Prostate gland (tissue), 2 donors: Measurements from ENCODE around the gene RANBP3. TPM values are rescaled to one million over a fixed set of nuclear protein-coding genes. Genes with fewer than 3 reads are reported as not detected.
A peak's percentile ranks its signal among the peaks of the same experiment; 100 is the strongest.

Source experiments
- DNase-seq: peaks from one replicate; pipeline ENCODE4 v3.0.0-alpha.2; 2019; ENCODE audit warnings: low spot score
- H3K27ac ChIP-seq, 2 donors: fragments of 200-600 bp; sonication (generic); 2 replicates each; pipeline ENCODE4 v1.5.1; 2017 to 2019
- H3K27me3 ChIP-seq: fragments of 200-600 bp; sonication (generic); replicated peaks from 2 replicates; pipeline ENCODE4 v1.5.1; 2019; ENCODE audit not compliant: insufficient read depth
- H3K36me3 ChIP-seq, 2 donors: fragments of 200-600 bp; sonication (generic); 1 replicate in 1 of 2; 2 replicates in 1 of 2; pipeline versions ENCODE4 v1.5.1 to v1.8.1; 2017 to 2019
- H3K4me1 ChIP-seq: fragments of 200-600 bp; sonication (generic); replicated peaks from 2 replicates; pipeline ENCODE4 v1.5.1; 2019
- H3K4me3 ChIP-seq, 2 donors: fragments of 200-600 bp; sonication (generic); 2 replicates each; pipeline ENCODE4 v1.5.1; 2017 to 2019
- H3K9me3 ChIP-seq: fragments of 200-600 bp; sonication (generic); 2 replicates; pipeline ENCODE4 v1.5.1; 2017
- POLR2A ChIP-seq: fragments of 450-650 bp; IDR thresholded peaks from one replicate; pipeline ENCODE4 v1.6.1; 2016; ENCODE audit warnings: antibody characterized with exemption, mild to moderate bottlenecking
- POLR2AphosphoS5 ChIP-seq: sonication (generic); formaldehyde crosslinking; IDR thresholded peaks from one replicate; pipeline ENCODE4 v1.6.1; 2017; ENCODE audit warnings: antibody characterized with exemption
- WGBS: methylation state at CpG from one replicate; pipeline ENCODE4 v1.1.5; 2018; 5-methylcytosine and 5-hydroxymethylcytosine counted together
- intact Hi-C: fragments of 100-400 bp; cut with DNase I; formaldehyde crosslinking; loops from one replicate; pipeline ENCODE4 v1.14.2; 2022
- total RNA-seq, 2 donors: library from RNA; depleted of rRNA; stranded (reverse); fragments of >200 nt; gene quantifications; one replicate each; pipeline ENCODE4 v1.1.0, GENCODE V29; 2016
- TF ChIP-seq, protein P1 (sequence below), 4 experiments: fragments of 200-600 bp in 2 of 4; fragments of 450-650 bp in 2 of 4; sonication (generic) in 2 of 4; IDR thresholded peaks; 1 replicate in 3 of 4; 2 replicates in 1 of 4; pipeline ENCODE4 v1.5.1; 2016 to 2019; ENCODE audit warnings: antibody characterized with exemption in 4 of 4, mild to moderate bottlenecking in 2 of 4, moderate library complexity in 2 of 4

RANBP3 gene
- total RNA-seq, 2 donors from 2014 or later, result 84.6 to 120 TPM

DNA sequence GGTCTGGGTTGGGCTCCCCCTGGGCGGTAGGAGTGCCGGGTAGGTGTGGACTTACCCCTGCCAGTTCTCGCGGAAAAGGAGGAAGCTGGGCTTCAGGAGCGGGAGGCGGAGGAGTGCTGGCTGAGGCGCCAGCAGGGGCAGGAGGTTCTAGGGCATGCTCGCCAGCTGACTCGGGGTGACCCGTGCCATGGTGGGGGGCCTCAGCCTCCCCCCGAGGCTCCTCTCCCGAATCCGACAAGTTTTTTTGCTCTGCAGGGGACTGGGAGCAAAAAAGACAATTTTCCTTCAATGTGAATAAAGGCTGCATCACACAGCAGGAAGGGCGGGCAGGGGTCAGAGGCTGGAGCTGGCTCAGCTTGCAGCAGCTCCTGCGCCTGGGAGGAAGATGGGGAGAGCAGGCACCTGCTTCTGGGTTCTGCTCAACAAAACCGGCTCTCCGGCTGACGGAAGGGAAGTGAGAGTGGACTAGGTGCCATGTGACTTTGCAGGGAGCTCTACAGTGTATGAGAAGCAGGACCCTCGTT is 26.5 kb downstream of the RANBP3 start:
- DNase-seq, result no peak
- intact Hi-C loops, result no loop called here

DNA sequence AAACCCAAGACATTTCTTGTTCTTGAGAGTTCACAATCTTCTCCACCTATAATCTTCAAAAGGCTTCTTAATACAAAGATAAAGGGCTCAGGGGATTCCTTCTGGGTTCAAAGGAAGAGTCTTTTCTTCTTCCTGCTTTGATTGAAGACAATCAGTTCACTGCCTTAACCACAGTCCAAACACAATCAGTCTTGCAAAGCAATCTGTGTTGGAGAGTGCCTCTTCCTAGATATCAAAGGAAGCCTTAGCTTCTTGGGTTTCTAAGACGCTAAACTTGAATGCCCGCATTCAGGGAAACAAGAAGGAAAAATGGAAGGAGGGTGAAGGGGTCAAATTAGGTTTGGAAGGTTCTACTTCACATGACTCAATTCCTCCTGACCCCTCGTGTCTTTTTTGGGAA is 27.2 kb downstream of the RANBP3 start:
- no peaks in the 10 kb centered on the region for H3K9me3 ChIP-seq
- H3K27ac ChIP-seq, result no peak overlapping the region
- H3K4me3 ChIP-seq, result no peak overlapping the region
- H3K36me3 ChIP-seq, result no peaks in the 10 kb centered on the region
- intact Hi-C loops, result no loop called here
- DNase-seq, result no peak
- 69% methylated on average over 3 of the region's 3 CpGs for WGBS
- H3K27me3 ChIP-seq, result no peaks in the 10 kb centered on the region
- TF ChIP-seq POLR2AphosphoS5, result no peak
- TF ChIP-seq, protein P1, sequence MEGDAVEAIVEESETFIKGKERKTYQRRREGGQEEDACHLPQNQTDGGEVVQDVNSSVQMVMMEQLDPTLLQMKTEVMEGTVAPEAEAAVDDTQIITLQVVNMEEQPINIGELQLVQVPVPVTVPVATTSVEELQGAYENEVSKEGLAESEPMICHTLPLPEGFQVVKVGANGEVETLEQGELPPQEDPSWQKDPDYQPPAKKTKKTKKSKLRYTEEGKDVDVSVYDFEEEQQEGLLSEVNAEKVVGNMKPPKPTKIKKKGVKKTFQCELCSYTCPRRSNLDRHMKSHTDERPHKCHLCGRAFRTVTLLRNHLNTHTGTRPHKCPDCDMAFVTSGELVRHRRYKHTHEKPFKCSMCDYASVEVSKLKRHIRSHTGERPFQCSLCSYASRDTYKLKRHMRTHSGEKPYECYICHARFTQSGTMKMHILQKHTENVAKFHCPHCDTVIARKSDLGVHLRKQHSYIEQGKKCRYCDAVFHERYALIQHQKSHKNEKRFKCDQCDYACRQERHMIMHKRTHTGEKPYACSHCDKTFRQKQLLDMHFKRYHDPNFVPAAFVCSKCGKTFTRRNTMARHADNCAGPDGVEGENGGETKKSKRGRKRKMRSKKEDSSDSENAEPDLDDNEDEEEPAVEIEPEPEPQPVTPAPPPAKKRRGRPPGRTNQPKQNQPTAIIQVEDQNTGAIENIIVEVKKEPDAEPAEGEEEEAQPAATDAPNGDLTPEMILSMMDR (IDR thresholded peaks at IDR 0.05), result no peak
- peaks cover 18% of the 10 kb centered on the region for H3K4me1 ChIP-seq

More for the DNA sequence above, 26.5 kb downstream of the RANBP3 start:
- TF ChIP-seq, protein P1 (IDR thresholded peaks at IDR 0.05), result no peak
- TF ChIP-seq POLR2AphosphoS5 (no peak), POLR2A (no peak)
- Histone ChIP-seq H3K27me3 (no peaks in the 10 kb centered on the region), H3K4me3 (no peak overlapping the region), H3K4me1 (peaks cover 18% of the 10 kb centered on the region), H3K27ac (no peak overlapping the region), H3K36me3 (no peaks in the 10 kb centered on the region), H3K9me3 (no peaks in the 10 kb centered on the region)
- 49% methylated on average over 19 of the region's 19 CpGs for WGBS

DNA sequence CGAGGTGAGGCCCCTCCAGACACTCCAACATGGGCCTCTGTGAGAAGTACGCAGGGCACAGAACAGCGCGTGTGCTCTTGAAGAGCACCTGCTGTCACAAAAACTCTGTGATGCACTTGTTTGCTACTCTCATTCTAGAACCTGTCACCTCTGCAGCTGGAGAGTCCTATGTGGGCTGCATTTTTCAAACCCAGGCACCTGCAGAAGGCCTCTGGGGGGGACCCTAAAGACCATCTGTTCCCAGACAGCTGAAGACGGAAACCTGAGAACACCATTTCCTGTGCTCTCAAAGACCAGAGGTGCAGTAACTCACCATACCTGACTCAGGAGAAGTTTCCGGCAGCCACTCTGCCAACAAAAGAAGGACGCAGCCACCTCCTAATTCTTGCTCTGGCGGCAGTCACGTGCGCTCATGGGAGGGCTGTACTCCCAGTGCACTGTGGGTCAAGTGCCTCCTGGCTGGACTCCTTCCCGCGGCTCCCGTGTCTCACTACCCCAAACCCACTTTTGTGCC is 28.1 kb downstream of the RANBP3 start:
- Histone ChIP-seq H3K36me3 (no peaks in the 10 kb centered on the region), H3K27ac (no peak overlapping the region), H3K27me3 (no peaks in the 10 kb centered on the region), H3K4me1 (peaks cover 13% of the 10 kb centered on the region), H3K9me3 (no peaks in the 10 kb centered on the region), H3K4me3 (no peak overlapping the region)
- TF ChIP-seq POLR2A (no peak), POLR2AphosphoS5 (no peak)
- TF ChIP-seq, protein P1 (IDR thresholded peaks at IDR 0.05), result no peak
- intact Hi-C loops, result no loop called here
- no peak for DNase-seq
- 78% methylated on average over 13 of the region's 13 CpGs for WGBS

DNA sequence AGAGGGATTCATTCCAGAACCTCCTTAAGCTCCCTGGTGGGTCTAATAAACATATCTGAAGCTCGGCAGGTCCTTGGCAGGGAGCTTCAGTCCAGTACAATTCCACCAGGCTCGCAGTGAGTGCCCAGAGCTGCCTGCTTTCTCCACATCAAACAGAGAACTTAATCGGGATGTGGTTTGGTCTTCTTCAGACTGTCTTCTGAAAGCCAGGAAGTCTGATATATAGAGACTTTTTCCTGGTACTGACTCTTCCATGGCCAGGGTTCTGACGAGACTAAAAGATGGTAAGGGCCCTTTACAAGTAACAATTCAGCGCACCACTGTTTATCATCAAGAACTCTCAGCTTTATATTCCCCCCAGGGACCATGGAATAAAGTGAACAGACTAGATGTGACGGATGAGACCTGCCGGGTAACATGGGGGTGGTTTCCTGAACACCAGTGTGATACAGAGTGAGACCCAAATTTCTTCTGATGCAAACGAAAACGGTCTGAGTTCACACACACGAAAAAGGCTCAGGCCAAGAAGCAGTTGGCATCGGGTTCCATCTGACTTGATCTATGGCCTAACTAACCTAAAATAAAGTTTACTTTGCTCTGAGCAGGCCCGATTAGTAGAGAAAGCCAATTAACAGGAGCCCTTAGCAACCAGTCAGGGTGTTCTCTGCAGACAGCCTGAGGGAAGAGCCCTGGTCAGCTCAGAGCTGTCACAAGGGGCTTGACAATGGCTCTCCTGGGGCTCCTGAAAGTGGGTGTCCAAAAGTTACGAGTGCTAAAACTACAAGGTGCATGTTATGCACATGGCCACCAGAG is 29.0 kb downstream of the RANBP3 start:
- Histone ChIP-seq H3K36me3 (no peaks in the 10 kb centered on the region), H3K4me1 (peaks cover 6% of the 10 kb centered on the region), H3K27me3 (no peaks in the 10 kb centered on the region), H3K4me3 (no peak overlapping the region), H3K27ac (peak overlapping the region; percentile 6 to 19), H3K9me3 (no peaks in the 10 kb centered on the region)
- no peak for DNase-seq
- intact Hi-C loops, result no loop called here
- WGBS, result 44% methylated on average over 13 of the region's 13 CpGs
- TF ChIP-seq, protein P1 (IDR thresholded peaks at IDR 0.05), result no peak
- TF ChIP-seq POLR2A, result no peak
- TF ChIP-seq POLR2AphosphoS5, result no peak

DNA sequence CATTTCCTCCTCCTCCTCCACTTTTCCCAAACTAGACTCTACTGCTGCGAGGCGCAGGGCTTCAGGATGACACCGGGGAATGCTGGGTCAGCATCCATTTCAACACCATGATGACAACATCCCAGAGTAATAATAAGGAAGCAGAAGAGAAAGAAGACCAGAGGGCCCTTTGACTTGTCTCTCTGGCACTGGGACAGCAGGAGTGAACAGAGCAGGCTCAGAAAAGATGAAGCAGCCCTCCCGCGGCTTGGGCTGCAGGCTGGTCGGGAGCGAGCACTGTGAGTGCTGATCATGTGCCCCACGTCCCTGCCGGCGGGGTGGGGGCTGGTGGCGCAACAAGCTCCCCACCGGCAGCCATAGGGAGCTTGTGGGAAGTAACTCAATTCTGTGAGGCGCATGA is 30.5 kb downstream of the RANBP3 start:
- no peaks in the 10 kb centered on the region for H3K4me1 ChIP-seq
- H3K27me3 ChIP-seq, result no peaks in the 10 kb centered on the region
- H3K36me3 ChIP-seq, result no peaks in the 10 kb centered on the region
- no peak for DNase-seq
- peak overlapping the region in 1 of 2 donors; percentile 19 for H3K27ac ChIP-seq
- no peaks in the 10 kb centered on the region for H3K9me3 ChIP-seq
- no peak overlapping the region for H3K4me3 ChIP-seq
- TF ChIP-seq, protein P1 (IDR thresholded peaks at IDR 0.05), result no peak
- TF ChIP-seq POLR2AphosphoS5, result no peak
- no peak for TF ChIP-seq POLR2A
- 54% methylated on average over 13 of the region's 13 CpGs for WGBS
- intact Hi-C loops, result no loop called here
